Measurements from ENCODE around the gene FOSB.

DNA sequence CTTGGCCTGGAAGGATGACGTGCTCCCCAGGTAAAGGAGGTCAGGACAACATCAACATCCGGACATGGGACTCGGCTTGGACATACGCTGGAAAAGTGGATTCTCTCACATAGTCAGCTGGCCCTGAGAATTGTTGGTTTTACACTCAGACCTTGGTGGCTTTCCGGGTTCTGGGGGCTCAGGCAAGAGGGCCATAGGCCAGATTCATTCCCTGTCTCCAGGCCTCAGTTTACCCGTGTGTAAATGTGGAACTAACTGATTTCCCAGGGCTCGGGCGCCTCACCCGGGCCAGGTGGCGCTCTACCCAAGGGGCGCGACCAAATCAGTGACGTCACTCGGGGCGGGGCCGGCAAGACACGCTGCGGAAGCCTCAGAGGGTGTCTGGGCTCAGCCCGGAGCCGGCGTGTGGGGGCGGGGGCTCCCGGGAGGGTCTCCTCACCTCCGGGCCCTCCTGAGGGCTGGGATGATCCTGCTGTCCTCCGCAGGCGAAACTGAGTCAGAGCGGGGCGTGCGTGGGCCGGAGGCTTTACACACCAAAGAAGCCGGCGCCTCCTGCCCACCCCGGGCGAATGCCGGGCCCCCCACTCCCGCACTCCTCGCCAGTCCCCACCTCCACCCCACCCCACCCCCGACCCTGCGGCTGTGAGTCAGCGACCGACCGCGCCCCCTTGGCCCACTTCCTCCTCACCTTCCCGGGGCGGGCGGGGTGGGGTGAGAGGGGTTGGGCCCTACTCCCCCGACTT lies 38.6 kb downstream of the FOSB start:
- TF ChIP-seq EGR1 (IDR thresholded peaks at IDR 0.05), result peak; percentile 36; the same call in 1 of the 2 replicates
- TF ChIP-seq, protein P1, sequence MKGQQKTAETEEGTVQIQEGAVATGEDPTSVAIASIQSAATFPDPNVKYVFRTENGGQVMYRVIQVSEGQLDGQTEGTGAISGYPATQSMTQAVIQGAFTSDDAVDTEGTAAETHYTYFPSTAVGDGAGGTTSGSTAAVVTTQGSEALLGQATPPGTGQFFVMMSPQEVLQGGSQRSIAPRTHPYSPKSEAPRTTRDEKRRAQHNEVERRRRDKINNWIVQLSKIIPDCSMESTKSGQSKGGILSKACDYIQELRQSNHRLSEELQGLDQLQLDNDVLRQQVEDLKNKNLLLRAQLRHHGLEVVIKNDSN (IDR thresholded peaks at IDR 0.05), result 0 out of 2 replicates have a peak, but pooled peaks have one; percentile 16
- TF ChIP-seq CEBPB (IDR thresholded peaks at IDR 0.05), result no peak
- TF ChIP-seq EP300 (IDR thresholded peaks at IDR 0.05; ENCODE audit: borderline replicate concordance), result no peak
- TF ChIP-seq FOXM1 (IDR thresholded peaks at IDR 0.05; ENCODE audit: borderline replicate concordance, low read depth), result no peak
- no peak for TF ChIP-seq REST (IDR thresholded peaks at IDR 0.05; ENCODE audit: low read depth)
- TF ChIP-seq CREB1 (IDR thresholded peaks at IDR 0.05; ENCODE audit: low read depth), result peak; percentile 77
- TF ChIP-seq NFIC (IDR thresholded peaks at IDR 0.05), result no peak
